DMS153 treated with DMSO at 0.1 percent for 48 hours (cell line): ENCODE measurements around the gene MAMDC4.
A peak's percentile ranks its signal among the peaks of the same experiment; 100 is the strongest.
"Not testable (repeated sequence)": the region's sequence is repeated elsewhere in the genome, so short reads cannot be mapped to it uniquely, and the experiment has no call there.

Experiments
- DNase-seq: peaks from one replicate; lab custom pipeline; 2025; ENCODE audit not compliant: unreplicated experiment; lab: John Stamatoyannopoulos, UW

MAMDC4 gene

DNA sequence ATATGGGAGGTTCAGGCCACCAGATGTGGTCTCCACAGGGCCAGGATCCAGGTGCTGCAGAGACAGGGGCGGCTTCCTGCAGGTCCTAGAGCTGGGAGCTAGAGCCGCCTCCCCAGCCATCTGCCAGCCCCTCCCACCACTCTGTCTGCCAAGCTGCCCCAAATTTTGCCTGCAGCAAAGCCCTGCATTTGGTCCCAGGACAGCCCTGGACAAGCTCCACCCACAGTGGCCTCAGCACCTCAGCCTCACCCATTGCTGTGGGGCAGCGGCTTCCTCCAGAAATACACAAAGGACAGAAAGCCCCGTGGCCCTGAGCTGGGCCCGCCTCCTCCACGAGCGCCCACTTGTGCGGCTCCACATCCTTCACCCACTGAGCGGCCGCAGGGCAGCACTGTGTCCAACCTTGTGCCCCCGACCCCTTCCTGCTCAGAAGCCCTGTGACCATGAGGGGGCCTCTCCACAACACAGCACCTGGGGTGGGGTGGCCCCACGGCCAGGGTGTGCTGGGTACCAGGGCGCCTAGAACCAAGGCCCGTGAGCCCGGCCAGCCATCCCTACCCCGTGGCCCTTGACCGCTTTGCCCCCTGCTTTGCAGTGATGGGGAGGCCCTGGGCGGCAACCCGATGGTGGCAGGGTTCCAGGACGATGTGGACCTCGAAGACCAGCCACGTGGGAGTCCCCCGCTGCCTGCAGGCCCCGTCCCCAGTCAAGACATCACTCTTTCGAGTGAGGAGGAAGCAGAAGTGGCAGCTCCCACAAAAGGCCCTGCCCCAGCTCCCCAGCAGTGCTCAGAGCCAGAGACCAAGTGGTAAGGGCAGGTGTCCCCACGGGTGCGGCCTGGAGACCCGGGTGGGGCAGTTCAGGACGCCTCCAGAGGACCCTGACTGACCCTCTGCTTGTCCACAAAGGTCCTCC is 13.6 kb upstream of the MAMDC4 start:
- no peak for DNase-seq

DNA sequence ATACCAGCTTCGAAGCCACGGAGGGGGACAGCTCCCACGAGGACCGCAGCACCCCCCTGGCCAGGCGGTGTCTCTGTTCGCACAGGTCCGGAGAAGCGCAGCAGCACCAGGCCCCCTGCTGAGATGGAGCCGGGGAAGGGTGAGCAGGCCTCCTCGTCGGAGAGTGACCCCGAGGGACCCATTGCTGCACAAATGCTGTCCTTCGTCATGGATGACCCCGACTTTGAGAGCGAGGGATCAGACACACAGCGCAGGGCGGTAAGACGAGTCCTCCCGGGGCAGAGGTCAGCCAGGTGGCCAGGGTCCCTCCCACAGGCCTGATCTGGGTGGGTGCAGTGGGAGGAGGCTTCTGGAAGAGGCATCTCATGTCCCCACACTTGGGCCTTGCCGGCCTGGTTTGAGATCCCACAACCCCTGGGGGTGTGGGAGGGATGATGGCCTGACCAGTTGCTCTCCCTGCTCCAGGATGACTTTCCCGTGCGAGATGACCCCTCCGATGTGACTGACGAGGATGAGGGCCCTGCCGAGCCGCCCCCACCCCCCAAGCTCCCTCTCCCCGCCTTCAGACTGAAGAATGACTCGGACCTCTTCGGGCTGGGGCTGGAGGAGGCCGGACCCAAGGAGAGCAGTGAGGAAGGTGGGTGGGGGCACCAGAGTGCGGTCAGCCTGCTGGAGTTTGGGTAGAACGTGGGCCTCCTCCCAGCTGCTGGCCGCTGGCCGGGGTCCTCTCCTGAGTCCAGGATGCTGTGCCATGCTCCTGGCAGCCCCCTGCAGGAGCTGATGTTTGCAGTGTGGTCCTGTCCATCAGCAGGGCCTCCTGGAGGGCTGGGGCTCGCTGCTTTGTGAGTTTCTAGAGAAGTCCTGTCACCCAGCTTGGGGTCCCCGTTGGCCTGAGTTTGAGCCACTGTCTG is 12.7 kb upstream of the MAMDC4 start:
- DNase-seq, result no peak

DNA sequence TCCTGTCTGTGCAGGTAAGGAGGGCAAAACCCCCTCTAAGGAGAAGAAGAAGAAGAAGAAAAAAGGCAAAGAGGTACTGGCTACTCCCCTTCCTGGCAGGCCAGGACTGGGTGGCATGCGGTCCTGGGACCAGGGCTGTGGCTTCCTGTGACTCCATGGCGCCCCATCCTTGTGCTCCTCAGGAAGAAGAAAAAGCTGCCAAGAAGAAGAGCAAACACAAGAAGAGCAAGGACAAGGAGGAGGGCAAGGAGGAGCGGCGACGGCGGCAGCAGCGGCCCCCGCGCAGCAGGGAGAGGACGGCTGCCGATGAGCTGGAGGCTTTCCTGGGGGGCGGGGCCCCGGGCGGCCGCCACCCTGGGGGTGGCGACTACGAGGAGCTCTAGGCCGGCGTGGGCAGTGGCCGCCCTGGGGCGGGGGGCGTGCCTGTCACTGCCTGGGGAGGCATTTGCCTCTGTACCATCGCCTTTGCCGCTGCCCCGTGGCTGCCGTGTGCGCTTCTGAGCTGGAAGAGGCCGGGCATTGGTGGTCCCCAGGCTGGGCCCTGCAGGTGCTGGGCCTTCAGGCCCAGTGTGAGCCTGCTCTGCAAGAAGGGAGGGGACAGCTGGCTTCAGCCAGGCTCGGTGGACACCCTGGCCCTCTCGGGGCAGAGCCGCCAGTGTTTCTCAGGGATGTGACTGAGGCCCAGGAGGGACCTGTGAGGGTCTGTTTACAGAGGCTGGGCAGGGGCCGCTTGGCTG is 11.8 kb upstream of the MAMDC4 start:
- DNase-seq, result no peak

DNA sequence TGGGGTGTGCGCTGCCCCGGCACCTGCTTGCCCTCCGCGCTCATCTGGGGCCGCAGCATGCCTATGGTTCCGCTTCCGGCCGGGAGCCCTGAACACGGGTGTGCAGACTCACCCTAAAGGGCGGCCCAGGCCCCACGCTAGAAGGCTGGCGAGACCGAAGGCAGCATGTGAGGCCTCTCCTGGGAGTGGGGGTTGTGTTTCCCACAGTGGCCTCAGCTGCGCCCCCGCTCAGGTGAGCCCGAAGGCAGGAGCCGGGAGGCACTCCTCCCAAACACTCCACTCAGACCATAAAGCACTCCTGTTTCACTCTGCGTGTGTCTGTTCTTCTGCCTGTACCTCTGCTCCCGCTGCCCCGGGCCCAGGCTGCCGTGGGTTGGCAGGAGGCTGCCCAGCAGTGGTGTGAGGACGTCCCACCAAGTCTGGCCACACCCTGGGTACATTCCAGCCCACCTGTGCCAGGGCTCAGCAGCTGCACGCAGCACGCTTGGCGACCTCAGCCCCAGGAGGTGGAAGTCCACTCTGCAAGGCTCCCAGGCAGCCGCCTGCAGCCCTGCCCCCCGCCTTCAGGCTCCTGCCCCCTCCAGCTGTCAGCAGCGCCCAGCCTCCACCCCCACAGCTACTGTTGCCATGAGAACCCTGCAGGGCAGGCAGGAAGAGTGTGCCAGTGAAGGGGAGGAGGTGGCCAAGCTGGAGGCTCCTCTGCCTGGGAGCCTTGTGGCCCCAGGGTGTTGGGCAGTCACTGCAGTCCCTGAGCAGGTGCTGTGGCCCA is 11.1 kb upstream of the MAMDC4 start:
- peak; percentile 60 for DNase-seq

DNA sequence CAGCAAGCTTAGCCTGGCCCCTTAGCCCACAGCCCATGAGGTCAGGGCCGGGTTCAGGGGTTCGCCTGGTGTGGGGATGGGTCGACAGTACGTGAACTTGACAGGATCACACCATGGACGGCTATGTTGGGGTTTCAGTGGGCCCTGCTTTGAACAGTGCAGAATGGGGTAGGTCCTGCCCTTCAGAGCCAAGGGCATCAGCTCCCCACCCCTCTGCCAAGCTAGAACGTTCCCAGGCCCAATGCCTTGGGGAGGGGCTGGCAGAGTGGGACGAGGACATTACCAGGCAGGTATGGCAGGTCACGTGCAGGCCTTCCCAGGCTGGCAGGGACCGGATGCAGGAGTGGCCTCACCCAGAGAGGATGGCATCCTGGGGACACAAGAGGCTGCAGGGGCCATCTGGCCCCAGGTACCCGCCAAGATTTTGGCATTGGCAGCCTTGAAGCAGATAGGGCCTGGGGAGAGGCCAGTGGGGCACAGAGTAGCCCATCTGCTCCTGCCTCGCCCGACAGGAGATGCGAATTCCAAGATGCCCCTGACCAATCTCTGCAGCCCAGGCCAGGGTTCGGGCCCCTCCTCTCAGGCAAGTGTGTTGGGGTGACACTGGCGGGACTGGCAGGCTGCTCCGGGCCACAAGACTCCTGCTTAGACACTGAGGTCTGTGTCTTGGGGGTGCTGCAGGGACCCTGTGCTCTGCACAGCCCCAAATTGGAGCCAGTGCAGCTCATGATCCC is 10.3 kb upstream of the MAMDC4 start:
- DNase-seq, result peak; percentile 24

DNA sequence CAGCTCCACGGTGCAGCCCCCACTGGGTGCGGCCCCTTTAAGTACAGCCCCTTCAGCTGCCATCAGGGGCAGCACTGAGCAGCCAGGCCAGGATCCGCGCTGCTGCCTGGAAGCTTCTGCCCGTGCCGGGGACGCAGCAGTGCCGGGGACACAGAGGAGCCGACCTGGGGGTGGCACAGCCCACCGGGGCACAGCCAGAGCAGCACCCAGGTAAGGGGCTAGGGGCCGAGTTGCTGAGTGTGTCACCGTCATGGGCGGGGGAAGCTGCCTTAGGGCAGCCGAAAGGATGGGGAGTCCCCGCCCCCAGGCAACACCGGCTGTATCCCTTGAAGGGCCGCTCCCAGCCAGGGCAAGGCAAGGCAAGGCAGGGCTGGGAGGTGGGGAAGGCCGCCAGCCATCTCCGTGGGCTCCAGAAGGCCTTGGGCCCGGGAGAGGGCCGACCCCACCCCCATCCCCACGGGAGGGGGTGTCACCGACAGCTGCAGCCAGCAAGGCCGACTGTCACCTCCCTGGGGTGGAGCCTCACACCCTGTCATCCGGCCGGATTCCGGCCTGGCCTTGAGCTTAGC is 9.7 kb upstream of the MAMDC4 start, which contains the start of gene AJM1:
Gene AJM1, plus strand, starts transcription at position 99 of the 569 bp plus-strand sequence. CDS start 1,937 bp downstream, outside the sequence.
- peak; percentile 31 for DNase-seq

DNA sequence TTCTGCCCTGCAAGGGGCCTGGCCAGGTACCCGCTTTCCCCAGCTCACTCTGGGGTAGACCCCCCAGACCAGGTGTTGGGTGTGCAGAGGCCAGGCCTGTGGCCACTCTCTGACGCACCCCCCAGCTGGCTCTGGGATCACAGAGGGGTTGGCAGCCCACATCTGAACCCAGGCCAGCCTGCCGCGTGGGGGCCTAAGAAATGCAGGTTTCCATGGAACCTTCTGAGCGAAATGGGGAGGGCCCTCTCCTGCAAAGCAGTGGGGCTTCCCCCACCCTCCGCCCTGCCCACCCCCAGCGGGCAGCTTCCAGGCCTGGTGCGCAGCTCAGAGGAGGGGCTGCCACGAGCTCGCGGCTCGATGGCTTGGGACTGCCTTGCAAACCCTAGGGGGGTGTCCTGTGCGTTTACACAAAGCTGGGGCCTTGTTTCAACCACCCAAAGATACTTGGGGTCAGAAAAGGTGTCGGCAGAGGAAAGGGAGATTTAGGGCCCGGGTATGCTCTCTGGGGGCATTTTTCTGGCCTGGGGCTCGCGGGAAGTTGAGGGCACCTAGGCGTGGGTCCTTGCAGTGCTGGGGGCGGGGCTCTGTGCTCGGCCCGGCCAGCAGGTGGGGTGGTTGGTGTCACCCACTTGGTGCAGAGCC is 8.9 kb upstream of the MAMDC4 start:
- DNase-seq, result not testable (repeated sequence)

DNA sequence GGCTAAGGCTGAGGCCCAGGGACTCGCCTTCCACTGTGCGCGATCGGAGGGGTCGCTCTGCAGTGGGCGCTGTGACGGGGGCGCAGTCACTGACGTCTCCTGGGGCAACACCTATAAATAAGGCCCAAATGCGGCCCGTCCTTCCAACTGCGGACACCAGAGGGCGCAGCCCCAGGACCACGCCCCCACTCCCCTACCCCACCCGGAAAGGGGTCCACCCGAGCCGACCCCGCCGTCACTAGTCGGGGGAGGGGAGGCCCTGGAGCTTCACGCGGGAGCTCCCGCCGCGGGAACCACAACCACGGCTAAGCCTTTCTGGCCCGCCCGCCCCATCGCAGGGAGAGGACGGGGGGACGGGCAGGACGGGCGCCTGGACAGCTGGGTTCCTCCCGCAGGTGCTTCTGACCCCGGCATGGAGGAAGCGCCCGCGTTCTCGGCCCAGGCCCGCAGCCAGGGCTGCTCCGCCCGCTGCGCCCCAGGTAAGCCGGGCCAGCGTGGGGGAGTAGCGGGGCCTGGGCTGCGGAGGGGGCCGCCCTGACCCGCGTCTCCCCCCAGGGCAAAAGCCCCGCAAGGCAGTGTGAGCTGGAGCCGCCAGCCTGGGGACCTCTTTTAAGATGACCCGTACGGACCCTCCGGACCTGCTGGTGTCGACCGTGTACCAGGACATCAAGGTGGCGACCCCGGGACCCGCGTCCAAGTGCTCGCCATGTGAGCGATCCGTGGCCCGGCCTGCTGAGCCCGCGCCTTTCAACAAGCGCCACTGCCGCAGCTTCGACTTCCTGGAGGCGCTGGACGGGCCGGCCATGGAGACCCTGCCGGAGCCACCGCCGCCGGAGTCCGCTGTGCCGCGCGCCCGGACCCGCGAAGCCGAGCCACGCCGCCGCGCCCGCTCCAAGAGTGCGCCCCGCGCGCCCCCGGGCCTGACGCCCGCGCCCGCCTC is 8.1 kb upstream of the MAMDC4 start:
- DNase-seq, result not testable (repeated sequence)

DNA sequence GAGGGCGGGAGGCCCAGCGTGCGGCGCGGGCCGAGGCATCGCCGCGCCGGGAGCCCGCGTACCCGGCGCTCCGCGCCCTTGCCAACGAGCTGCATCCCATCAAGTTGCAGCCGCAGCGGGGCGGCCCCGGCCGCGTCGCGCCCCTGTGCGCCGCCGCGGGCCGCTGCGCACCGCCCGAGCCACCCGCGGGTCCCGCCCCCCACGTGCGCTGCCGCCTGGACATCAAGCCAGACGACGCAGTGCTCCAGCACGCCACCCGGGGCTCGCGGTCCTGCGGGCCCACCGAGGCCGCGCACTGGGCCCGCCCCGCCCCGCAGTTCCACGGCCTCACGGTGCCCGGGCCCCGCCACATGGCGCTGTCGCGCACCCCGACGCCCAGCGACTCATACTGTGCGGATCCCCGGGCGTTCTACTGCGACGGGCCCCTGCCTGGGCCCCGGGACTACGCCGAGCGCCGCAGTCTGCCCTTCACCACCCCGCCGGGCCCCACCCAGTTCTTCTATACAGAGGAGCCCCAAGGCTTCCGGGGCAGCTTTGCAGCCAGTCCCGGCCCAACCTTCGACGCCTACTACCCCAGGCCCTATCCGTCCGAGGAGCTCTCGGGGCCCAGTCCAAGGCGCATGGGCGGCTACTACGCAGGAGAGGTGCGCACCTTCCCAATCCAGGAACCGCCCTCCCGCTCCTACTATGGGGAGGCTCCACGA is 7.2 kb upstream of the MAMDC4 start:
- no peak for DNase-seq

DNA sequence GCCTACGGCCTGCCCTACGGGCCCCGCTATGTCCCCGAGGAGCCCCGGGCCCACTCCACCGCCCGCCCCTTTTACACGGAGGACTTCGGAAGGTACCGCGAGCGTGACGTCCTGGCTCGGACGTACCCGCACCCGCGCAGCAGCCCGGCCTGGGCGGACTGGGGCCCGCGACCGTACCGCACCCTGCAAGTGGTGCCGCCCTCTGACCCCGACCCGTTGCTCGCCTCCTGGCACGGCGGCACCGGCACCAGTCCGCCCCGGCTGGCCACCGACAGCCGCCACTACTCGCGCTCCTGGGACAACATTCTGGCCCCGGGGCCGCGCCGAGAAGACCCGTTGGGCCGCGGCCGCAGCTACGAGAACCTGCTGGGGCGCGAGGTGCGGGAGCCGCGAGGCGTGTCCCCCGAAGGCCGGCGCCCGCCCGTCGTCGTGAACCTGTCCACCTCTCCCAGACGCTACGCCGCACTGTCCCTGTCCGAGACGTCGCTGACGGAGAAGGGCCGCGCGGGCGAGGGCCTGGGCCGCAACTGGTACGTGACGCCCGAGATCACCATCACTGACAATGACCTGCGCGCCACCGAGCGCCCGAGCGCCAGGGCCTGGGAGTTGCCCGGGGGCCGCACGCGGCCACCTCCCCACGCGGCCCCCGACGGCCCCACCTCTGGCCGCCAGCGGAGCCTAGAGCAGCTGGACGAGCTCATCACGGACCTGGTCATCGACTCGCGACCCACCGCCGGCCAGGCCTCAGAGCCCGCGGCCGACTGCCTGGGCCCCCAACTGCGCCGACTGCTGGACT is 6.5 kb upstream of the MAMDC4 start:
- DNase-seq, result no peak

DNA sequence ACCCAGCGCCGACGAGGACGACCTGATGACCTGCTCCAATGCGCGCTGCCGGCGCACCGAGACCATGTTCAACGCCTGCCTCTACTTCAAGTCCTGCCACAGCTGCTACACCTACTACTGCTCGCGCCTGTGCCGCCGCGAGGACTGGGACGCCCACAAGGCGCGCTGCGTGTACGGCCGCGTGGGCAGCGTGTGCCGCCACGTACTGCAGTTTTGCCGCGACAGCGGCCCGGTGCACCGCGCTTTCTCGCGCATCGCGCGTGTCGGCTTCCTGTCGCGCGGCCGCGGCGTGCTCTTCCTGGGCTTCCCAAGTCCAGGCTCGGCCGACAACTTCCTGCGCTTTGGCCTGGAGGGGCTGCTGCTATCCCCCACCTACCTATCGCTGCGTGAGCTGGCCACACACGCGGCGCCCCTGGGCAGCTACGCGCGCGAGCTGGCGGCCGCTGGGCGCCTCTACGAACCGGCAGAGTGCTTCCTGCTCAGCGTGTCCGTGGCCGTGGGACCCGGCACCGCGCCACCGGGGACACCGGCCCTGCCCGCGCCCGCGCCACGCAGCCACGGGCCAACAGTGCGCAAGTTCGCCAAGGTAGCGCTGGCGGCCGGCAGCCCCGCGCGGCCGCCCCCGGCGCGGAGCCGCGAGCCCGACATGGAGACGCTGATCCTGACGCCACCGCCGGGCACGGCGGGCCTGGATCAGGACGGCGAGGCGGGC is 5.6 kb upstream of the MAMDC4 start:
- no peak for DNase-seq

DNA sequence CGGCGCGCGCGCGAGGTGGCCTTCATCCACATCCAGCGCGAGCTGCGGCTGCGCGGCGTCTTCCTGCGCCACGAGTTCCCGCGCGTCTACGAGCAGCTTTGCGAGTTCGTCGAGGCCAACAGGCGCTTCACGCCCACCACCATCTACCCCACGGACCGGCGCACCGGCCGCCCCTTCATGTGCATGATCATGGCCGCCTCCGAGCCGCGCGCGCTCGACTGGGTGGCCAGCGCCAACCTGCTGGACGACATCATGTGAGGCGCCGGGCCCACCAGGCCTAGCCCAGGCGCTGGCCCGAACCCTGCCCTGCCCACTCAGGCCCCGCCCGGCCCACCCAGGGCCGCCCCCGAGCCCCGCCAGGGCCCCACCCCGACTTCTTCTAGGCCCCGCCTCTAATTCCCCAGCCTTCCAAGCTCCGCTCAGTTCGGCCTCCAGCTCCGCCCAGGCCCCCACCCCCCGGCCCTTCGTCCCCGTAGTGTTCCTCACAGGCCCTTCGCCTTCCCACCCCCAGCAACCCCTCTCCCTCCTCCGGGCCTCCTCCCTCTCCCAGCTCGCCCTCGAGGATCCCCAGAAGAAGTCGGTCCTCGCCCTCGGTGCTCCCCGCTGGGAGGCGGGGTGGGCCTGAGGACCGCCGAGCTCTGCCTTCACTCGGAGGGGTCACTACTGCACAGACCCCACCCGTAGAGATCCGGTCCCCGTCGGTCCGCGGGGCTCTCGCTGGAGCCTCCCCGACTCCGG is 4.9 kb upstream of the MAMDC4 start:
- no peak for DNase-seq

DNA sequence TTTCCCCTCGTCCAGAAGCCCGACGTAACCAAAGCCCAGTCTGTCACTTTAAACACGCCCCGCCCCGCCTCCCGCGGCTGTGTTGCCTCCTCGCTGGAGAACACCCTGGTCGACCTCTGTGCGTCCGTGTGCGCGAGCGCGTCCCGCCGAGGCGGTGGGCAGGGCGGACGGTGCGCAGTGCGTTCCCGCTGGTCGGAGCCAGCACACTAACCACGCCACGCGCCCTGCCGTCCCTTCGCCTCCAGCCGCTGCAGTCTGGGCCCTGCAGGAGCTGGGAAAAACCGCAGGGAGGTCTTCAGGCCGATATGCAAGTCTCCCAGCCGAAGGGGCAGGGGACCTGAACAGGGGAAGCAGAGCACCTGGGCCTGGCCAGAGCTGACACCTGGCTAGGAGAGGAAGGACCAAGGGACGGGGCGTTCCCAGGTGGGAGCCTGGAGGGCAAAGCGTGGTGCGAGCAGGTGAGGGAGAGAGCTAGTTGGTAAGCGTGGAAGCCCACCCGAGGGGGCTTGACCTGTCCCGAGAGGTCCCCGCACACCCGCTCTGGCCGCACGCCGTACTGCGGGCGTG is 4.2 kb upstream of the MAMDC4 start:
- peak; percentile 42 for DNase-seq

DNA sequence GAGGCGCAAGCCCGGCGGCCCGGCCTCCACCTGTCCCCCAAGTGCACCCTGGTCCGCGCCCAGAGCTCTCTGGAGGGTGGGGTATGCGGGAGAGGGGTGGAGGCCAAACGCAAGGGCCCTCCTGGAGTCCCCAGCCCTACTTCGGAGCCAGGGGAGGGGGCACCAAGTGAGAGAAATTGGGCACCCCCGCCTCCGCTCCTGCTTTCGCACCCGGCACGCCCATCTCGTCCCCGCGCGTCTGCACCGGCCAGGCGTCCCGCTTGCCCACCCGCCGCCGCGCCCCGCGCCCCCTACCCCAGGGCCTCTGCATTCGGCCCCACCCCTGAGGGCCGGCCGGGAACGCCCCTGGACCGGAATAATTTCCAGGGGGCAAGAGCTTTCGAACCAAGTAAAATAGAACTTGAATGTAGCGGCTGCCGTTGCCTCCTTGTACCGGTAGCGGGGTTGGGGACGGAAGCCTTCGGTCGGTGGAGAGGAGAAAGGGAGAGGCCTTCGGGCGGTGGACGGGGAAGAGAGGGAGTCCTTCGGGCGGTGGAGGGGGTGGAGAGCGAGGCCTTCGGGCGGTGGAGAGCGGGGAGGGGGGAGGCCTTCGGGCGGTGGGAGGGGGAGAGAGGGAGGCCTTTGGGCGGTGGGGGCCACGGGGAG is 3.6 kb upstream of the MAMDC4 start:
- DNase-seq, result peak; percentile 23
